ENCODE measurements around the gene CMIP.

The CMIP gene

DNA sequence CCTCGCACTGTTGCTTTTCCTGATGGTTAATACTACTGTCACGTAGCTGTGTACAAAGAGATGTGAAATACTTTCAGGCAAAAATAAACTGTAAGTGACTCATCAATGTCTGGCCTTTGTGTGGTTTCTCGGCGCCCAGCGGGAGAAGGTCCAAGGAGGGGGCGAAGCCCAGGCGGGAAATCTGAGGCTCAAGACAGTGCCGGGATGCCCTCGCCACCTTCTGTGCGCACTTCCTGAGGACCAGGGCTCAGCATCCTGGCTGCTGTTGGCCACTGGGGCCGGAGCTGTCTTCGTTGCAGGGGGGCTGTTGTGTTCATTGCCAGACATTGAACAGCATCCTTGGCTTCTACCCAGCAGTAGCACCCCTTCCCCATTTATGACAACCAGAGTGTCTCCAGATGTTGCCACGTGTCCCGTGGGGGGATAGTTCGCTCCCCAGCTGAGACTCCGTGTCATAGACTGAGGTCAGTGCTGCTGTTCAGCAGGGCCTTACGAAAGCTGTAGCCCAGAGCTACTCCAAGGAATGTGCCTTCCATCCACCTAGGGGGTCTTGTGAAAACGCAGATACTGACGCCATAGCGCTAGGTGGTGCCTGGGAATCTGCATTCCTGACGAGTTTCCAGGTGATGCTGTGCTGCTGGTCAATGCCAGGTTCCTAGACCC is 267.2 kb downstream of the CMIP start:
- TF ChIP-seq, protein P1, sequence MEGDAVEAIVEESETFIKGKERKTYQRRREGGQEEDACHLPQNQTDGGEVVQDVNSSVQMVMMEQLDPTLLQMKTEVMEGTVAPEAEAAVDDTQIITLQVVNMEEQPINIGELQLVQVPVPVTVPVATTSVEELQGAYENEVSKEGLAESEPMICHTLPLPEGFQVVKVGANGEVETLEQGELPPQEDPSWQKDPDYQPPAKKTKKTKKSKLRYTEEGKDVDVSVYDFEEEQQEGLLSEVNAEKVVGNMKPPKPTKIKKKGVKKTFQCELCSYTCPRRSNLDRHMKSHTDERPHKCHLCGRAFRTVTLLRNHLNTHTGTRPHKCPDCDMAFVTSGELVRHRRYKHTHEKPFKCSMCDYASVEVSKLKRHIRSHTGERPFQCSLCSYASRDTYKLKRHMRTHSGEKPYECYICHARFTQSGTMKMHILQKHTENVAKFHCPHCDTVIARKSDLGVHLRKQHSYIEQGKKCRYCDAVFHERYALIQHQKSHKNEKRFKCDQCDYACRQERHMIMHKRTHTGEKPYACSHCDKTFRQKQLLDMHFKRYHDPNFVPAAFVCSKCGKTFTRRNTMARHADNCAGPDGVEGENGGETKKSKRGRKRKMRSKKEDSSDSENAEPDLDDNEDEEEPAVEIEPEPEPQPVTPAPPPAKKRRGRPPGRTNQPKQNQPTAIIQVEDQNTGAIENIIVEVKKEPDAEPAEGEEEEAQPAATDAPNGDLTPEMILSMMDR (IDR thresholded peaks at IDR 0.05): no peak

DNA sequence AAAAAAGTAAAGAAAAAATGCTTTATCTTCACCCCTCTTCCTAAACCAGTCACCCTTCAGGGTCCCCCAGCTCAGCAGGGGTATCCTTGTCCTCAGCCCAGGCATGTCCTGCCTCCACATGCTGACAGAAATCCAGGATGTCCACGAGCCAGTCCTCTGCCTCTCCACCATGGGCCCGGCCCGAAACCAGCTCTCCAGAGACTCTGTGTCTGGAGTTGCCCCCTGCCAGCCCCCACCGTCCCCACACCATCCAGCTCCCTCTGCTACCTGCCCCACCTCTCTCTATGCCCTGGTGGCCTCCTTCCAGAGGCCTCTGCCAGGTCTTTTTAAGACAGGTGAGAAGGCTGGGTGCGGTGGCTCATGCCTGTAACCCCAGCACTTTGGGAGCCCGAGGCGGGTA is 268.1 kb downstream of the CMIP start:
- TF ChIP-seq, protein P1 (IDR thresholded peaks at IDR 0.05): no peak

DNA sequence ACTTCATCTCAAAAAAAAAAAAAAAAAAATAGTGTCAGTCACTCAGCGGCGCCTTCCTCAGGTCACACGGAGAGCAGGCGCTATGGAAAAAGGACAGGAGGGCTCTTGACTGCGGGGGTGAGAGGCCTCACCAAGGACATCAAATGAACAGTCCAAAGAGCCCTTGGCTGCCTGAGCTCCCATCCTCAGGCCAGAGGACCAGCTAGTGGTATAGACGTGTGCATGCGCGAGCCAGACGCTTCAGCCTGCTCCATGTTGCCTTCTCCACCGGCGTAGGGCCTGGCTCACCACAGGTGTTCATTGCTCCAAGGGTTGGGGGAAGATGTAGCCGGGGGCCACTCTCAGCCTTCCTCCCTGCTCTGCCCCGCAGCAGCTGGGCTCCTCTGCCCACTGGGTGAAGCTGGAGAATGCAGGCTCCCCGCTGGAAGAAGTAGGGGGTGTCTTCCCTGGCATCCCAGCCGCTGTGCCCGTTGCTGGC is 268.7 kb downstream of the CMIP start:
- TF ChIP-seq, protein P1 (IDR thresholded peaks at IDR 0.05): no peak

DNA sequence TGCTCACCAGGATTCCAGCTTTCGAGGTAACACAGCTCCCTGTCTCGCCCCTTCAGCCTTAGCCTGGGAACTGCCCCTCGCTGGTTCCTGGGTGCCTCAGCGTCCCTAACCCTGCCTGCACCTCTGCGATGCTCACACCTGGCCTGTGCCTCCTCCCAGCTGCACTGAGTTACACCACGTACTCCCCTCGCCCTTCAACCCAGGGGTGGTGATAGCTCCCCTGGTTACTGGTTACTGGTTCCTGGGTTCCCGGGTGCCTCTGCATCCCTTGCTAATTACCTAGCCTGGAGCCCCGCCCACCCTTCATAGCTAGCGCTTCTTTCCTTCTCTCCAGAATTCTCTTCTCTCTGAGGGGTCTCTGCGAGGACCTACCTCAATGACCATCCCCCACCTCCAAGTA is 269.2 kb downstream of the CMIP start:
- TF ChIP-seq, protein P1 (IDR thresholded peaks at IDR 0.05): no peak

DNA sequence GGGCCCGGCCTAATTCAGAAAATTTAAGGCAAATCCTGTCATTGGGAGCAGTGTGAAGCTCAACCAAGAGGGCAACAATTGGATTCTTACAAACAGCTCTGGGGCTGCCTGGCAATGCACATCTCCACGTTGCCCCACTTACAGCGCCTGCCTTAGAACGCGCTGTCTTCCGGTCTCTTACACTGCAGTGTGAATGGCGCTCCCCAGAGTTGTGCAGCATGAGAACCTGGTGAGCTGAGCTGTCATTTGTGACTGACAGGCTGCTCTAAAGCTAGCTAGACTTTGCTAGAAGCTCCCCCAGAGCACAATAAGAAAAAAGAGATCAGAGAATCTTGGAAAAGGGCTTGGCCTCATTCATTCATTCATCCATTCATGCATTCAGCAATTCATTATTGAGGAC is 270.0 kb downstream of the CMIP start:
- TF ChIP-seq, protein P1 (IDR thresholded peaks at IDR 0.05): no peak

DNA sequence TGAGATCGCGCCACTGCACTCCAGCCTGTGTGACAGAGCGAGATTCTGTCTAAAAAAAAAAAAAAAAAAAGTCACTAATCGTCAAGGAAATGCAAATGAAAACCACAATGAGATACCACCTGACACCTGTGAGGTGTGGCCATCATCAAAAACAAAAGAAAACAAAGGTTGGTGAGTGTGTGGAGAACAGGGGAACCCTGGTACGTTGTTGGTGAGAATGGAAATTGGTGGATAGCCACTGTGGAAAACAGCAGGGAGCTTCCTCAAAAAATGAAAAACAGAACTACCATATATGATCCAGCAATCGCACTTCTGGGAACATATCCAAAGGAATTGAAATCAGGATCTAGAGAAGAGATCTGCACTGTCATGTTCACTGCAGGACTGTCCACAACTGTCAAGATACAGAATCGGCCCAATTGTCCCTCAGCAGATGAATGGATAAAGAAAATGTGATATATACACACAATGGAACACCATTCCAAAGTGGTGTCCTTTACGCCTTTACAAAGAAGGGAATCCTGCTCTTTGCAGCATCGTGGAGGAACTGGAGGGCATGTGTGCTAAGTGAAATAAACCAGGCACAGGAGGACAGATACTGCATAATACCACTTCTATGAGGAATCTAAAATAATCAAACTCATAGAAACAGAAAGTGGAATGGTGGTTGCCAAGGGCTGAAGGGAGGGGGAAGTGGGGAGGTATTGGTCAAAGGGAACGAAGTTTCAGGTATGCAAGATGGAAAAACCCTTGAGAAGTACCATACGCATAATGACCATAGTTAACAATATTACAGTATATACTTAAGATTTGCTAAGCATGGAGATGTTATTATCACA is 271.0 kb downstream of the CMIP start:
- TF ChIP-seq, protein P1 (IDR thresholded peaks at IDR 0.05): no peak

DNA sequence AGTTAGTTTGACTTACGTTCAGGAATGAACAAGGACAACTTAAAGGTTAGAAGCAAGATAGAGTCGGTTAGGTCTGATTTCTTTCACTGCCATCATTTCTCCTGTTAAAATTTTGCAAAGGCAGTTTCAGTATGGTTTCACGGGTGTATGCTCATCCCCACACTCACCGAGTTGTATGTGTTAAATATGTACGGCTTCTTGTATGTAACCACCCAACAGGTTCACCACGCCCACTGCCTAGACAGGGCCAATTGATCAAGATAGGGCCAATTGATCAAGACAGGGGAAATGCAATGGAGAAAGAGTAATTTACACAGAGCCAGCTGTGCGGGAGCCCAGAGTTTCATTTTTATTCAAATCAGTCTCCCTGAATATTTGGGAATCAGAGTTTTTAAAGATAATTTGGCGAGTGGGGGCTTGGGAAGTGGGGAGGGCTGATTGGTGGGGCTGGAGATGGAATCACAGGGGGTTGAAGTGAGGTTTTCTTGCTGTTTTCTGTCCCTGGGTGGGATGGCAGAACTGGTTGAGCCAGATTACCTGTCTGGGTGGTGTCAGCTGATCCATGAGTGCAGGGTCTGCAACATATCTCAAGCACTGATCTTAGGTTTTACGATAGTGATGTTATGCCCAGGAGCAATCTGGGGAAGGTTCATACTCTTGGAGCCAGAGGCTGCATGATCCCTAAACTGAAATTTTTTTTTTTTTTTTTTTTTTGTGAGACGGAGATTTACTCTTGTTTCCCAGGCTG is 272.0 kb downstream of the CMIP start:
- TF ChIP-seq, protein P1 (IDR thresholded peaks at IDR 0.05): no peak

Data from LNCAP (cell line).